RWPE1 (cell line): Measurements from ENCODE around the gene PPP2R2D.

Experiments
- CTCF ChIA-PET: fragments of 350-600 bp; sonication (Branson Sonifier 250); formaldehyde crosslinking; extraction: SDS; loops from one replicate; lab custom pipeline; 2021; lab: Yijun Ruan, JAX
- POLR2A ChIA-PET: fragments of 400-600 bp; formaldehyde crosslinking; extraction: SDS; loops from one replicate; lab custom pipeline; 2020; ENCODE audit warnings: antibody characterized with exemption; ENCODE audit not compliant: low non-redundant PET; lab: Yijun Ruan, JAX
- DNase-seq: peaks from one replicate; pipeline ENCODE4 v3.0.0; 2012; ENCODE audit warnings: low spot score
- H3K27ac ChIP-seq: fragments of 450-650 bp; 2 replicates; pipeline ENCODE4 v1.5.1; 2017
- TF ChIP-seq, protein P1 (sequence below): fragments of 450-650 bp; conservative IDR thresholded peaks from 2 replicates; pipeline ENCODE4 v1.5.1; 2017; ENCODE audit warnings: low read depth, mild to moderate bottlenecking

Gene PPP2R2D

GRCh38 chr10:131923038-131923756 is 22.4 kb downstream of the PPP2R2D start:
- ChIA-PET CTCF (interaction anchor here (1.4 kb wide), 1 partner anchor 100 kb away, joined by 5 read pairs; no protein-coding TSS in a partner anchor), POLR2A (no interaction called here)
- DNase-seq: no peak
- TF ChIP-seq, protein P1, sequence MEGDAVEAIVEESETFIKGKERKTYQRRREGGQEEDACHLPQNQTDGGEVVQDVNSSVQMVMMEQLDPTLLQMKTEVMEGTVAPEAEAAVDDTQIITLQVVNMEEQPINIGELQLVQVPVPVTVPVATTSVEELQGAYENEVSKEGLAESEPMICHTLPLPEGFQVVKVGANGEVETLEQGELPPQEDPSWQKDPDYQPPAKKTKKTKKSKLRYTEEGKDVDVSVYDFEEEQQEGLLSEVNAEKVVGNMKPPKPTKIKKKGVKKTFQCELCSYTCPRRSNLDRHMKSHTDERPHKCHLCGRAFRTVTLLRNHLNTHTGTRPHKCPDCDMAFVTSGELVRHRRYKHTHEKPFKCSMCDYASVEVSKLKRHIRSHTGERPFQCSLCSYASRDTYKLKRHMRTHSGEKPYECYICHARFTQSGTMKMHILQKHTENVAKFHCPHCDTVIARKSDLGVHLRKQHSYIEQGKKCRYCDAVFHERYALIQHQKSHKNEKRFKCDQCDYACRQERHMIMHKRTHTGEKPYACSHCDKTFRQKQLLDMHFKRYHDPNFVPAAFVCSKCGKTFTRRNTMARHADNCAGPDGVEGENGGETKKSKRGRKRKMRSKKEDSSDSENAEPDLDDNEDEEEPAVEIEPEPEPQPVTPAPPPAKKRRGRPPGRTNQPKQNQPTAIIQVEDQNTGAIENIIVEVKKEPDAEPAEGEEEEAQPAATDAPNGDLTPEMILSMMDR: no peak
- H3K27ac ChIP-seq: no peak overlapping the region

GRCh38 chr10:131925011-131925649 is 24.3 kb downstream of the PPP2R2D start:
- H3K27ac ChIP-seq: no peak overlapping the region
- ChIA-PET POLR2A (no interaction called here), CTCF (interaction anchor here (0.6 kb wide), 1 partner anchor 1481 kb away, joined by 3 read pairs; no protein-coding TSS in a partner anchor)
- TF ChIP-seq, protein P1: no peak
- no peak for DNase-seq

DNA sequence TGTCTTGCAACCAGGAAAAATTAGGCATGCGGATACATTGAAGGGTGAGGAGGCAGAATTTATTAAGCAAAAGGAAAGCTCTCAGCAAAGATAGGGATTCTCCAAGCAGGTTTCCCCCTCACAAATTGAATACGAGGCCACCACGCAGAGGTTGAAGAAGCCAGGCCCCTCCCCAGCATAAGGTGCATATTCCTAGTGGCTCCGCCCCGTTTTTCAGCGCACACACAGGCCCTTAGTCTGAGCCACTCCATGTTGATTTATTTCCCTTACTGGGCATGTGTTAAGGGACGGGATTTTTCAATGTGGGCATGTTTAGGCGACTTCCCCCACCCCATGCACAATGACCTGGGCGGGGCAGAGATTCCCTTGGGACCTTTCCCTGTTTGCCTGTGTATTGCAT is 24.9 kb downstream of the PPP2R2D start:
- ChIA-PET CTCF (no interaction called here), POLR2A (no interaction called here)
- no peak for DNase-seq
- TF ChIP-seq, protein P1: no peak
- no peak overlapping the region for H3K27ac ChIP-seq

DNA sequence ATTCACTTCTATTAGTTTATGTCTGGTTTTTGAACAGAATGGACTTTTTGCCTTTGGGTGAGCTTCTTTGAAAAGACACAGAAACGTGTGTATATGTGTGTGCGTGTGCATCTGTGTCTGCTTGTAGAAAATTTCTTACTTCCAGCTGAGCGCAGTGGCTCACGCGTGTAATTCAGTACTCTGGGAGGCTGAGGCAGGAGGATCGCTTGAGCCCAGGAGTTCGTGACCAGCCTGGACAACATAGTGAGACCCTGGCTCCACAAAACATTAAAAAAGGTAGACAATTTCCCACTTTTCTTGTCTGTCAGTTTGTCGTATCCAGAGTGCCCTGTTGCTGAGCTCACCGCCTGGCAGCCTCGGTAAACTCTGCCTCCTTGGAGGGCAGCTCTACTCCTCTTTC is 25.4 kb downstream of the PPP2R2D start:
- no peak for DNase-seq
- ChIA-PET CTCF (no interaction called here), POLR2A (no interaction called here)
- H3K27ac ChIP-seq: no peak overlapping the region
- TF ChIP-seq, protein P1: no peak

GRCh38 chr10:131926743-131927595 is 26.2 kb downstream of the PPP2R2D start:
- no peak for DNase-seq
- POLR2A ChIA-PET: no interaction called here

More at GRCh38 chr10:131926743-131927595, 26.2 kb downstream of the PPP2R2D start:
- TF ChIP-seq, protein P1: no peak
- CTCF ChIA-PET: no interaction called here
- peak overlapping the region; percentile 7 for H3K27ac ChIP-seq
